GM21528 (cell line): Measurements from ENCODE around the gene FBXL14.
"Not testable (repeated sequence)": the region's sequence is repeated elsewhere in the genome, so short reads cannot be mapped to it uniquely, and the experiment has no call there.

Experiments used
- ATAC-seq: cut with Tn5 transposase; IDR thresholded peaks from one replicate; pipeline ENCODE4 v1.9.1; 2021; ENCODE audit warnings: mild to moderate bottlenecking, moderate library complexity; ENCODE audit not compliant: unreplicated experiment, low FRiP score

Gene FBXL14

GRCh38 chr12:1622406-1622805 is 28.0 kb upstream of the FBXL14 start:
- ATAC-seq = no peak

GRCh38 chr12:1620092-1620491 is 25.7 kb upstream of the FBXL14 start:
- no peak for ATAC-seq

GRCh38 chr12:1619587-1619986 is 25.2 kb upstream of the FBXL14 start:
- ATAC-seq = no peak

- no peak for ATAC-seq
Observed at GRCh38 chr12:1619159-1619558, 24.8 kb upstream of the FBXL14 start.

GRCh38 chr12:1618489-1618888 is 24.1 kb upstream of the FBXL14 start:
- no peak for ATAC-seq

- no peak for ATAC-seq
Observed at GRCh38 chr12:1616233-1617066, 22.1 kb upstream of the FBXL14 start.

- ATAC-seq = no peak
Observed at GRCh38 chr12:1614360-1614759, 20.0 kb upstream of the FBXL14 start.

- ATAC-seq = no peak
Observed at GRCh38 chr12:1613860-1614259, 19.5 kb upstream of the FBXL14 start.

GRCh38 chr12:1611803-1612572 is 17.6 kb upstream of the FBXL14 start:
- no peak for ATAC-seq

GRCh38 chr12:1610072-1610643 is 15.8 kb upstream of the FBXL14 start:
- ATAC-seq = no peak

- ATAC-seq = no peak
Observed at GRCh38 chr12:1608713-1609119, 14.3 kb upstream of the FBXL14 start.

GRCh38 chr12:1607940-1608712 is 13.7 kb upstream of the FBXL14 start:
- no peak for ATAC-seq

GRCh38 chr12:1606021-1606622 is 11.7 kb upstream of the FBXL14 start:
- no peak for ATAC-seq

- ATAC-seq = no peak
Observed at GRCh38 chr12:1605129-1606020, 11.0 kb upstream of the FBXL14 start.

GRCh38 chr12:1604464-1604863 is 10.1 kb upstream of the FBXL14 start:
- no peak for ATAC-seq

GRCh38 chr12:1603269-1603993 is 9.1 kb upstream of the FBXL14 start:
- no peak for ATAC-seq

GRCh38 chr12:1602706-1603105 is 8.3 kb upstream of the FBXL14 start:
- ATAC-seq = not testable (repeated sequence)

- ATAC-seq = no peak
Observed at GRCh38 chr12:1598757-1599156, 4.4 kb upstream of the FBXL14 start.
